Spleen (tissue), 7 donors: ENCODE results near the gene ANKRD16.

Experiments used
- POLR2A ChIP-seq, 3 donors: fragments of 450-650 bp; IDR thresholded peaks; one replicate each; pipeline ENCODE4 v1.5.1; 2017; ENCODE audit warnings: antibody characterized with exemption in 3 of 3, mild to moderate bottlenecking in 1 of 3
- TF ChIP-seq, protein P1 (sequence below), 11 experiments: fragments of 200-600 bp in 7 of 11; fragments of 450-650 bp in 4 of 11; sonication (generic) in 4 of 11; IDR thresholded peaks in 8 of 11; conservative IDR thresholded peaks in 3 of 11; 1 replicate in 7 of 11; 2 replicates in 4 of 11; pipeline versions ENCODE4 v1.4.0 to v1.8.0; 2016 to 2021; ENCODE audit warnings: antibody characterized with exemption in 11 of 11, inconsistent platforms in 4 of 11, mild to moderate bottlenecking in 1 of 11
- donor health status: DM: no; HTN: no; CAD: no; lungs with moderate emphysema.
- donor health status: DM: no; HTN: no; CAD: no.
- donor health status: DM: no; HTN: no; CAD: no.

DNA sequence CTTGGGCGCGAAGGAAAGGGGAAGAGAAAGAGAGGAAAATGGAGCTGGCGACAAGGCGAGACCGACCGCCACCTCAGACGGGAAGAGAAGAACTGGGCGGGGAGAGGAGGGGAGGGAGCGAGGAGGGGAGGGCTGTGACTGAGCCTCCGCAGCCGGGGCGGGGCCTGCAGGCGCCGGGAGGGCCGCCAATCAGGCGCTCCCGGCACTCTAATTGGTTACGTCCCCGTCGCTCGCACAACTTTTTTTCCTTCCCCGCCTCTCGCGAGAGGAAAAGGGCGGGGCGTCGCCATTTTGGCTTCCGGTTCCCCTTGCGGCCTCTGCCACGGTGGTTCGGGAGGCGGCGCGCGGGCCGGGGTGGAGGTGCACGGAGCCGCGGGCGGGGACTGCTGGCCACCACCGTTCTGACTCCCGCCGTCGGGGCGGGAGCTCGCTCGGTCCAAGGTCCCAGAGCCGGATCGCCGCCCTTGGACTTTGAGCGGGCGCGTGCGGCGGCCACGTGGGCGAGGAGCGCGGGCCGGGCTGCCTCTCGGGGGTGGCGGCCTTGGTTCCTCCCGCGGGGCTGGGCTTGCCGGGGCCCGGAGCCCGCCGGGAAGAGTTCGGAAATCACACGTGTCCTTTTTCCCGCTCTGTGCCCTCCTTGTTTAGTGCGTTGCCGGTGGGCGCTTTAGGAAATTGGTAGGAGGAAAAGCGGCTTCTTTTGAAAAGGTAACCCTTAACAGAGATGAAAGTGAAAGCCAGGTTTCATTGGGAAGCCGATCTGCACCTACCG, 76.2 kb downstream of the ANKRD16 start, which contains the start of gene GDI2:
- TF ChIP-seq, protein P1, sequence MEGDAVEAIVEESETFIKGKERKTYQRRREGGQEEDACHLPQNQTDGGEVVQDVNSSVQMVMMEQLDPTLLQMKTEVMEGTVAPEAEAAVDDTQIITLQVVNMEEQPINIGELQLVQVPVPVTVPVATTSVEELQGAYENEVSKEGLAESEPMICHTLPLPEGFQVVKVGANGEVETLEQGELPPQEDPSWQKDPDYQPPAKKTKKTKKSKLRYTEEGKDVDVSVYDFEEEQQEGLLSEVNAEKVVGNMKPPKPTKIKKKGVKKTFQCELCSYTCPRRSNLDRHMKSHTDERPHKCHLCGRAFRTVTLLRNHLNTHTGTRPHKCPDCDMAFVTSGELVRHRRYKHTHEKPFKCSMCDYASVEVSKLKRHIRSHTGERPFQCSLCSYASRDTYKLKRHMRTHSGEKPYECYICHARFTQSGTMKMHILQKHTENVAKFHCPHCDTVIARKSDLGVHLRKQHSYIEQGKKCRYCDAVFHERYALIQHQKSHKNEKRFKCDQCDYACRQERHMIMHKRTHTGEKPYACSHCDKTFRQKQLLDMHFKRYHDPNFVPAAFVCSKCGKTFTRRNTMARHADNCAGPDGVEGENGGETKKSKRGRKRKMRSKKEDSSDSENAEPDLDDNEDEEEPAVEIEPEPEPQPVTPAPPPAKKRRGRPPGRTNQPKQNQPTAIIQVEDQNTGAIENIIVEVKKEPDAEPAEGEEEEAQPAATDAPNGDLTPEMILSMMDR (IDR thresholded peaks at IDR 0.05 in 8 of 11, conservative IDR thresholded peaks at IDR 0.05 in 3 of 11) = peak in 3 of 11 experiments; percentile 33 to 59 (median 52)
- TF ChIP-seq POLR2A (IDR thresholded peaks at IDR 0.05) = peak; percentile 10 to 93 (median 61)
